K562 (cell line): ENCODE results near the gene OSBPL3. TPM values are rescaled to one million over a fixed set of nuclear protein-coding genes. Genes with fewer than 3 reads are reported as not detected.

ENCODE experiments used
- ATAC-seq: fragments of 200-7000 bp; cut with Tn5 transposase; 3 replicates; pipeline ENCODE4 v1.9.1; 2020; ENCODE audit warnings: moderate library complexity
- BruUV-seq: library from RNA; stranded (reverse); fragments of 400-500 nt; replicated peaks from 2 replicates; lab custom pipeline; 2021; lab: Mats Ljungman, UMichigan
- CTCF ChIA-PET: fragments of 300-600 bp; formaldehyde crosslinking; extraction: SDS; loops from one replicate; lab custom pipeline; 2021; ENCODE audit warnings: low intra/inter-chr PET ratio; lab: Yijun Ruan, JAX
- POLR2A ChIA-PET: fragments of 300-600, 350-650 bp; sonication (Branson Sonifier 250); formaldehyde crosslinking; extraction: SDS; loops from one replicate; lab custom pipeline; 2021; ENCODE audit warnings: antibody characterized with exemption, inconsistent platforms; lab: Yijun Ruan, JAX
- DNase-seq, 4 experiments: peaks; one replicate each; pipeline versions ENCODE4 v3.0.0 to v3.0.0-alpha.2; 2011 to 2018; ENCODE audit warnings: low spot score in 3 of 4, mixed read lengths in 3 of 4; ENCODE audit errors: extremely low read depth in 1 of 4
- FAIRE-seq: peaks from 2 replicates; lab custom pipeline; 2011; peaks lifted over from hg19 to GRCh38; lab: Jason Lieb, UNC
- H2AFZ ChIP-seq: 2 replicates; pipeline ENCODE4 v1.6.0; 2011; ENCODE audit warnings: low read depth, low read length, control low read depth, inconsistent platforms
- H3K27ac ChIP-seq: fragments of 200-600 bp; 3 replicates; pipeline ENCODE4 v1.8.0; 2011; ENCODE audit warnings: low read depth, mild to moderate bottlenecking, control low read depth, inconsistent platforms, low read length, moderate library complexity, mixed read lengths; ENCODE audit errors: extremely low read depth
- H3K27me3 ChIP-seq, 2 experiments: fragments of 300-600 bp in 1 of 2; 2 replicates in 1 of 2; 3 replicates in 1 of 2; pipeline versions ENCODE4 v1.6.0 to v1.8.0; 2011; ENCODE audit warnings: inconsistent platforms in 2 of 2, low read length in 2 of 2, mild to moderate bottlenecking in 1 of 2, mixed read lengths in 1 of 2, moderate library complexity in 1 of 2; ENCODE audit not compliant: control insufficient read depth in 2 of 2, insufficient read depth in 2 of 2
- H3K36me3 ChIP-seq: fragments of 300-600 bp; 3 replicates; pipeline ENCODE4 v1.8.0; 2011; ENCODE audit warnings: mild to moderate bottlenecking, low read length, inconsistent platforms; ENCODE audit not compliant: control insufficient read depth, insufficient read depth
- H3K4me1 ChIP-seq, 2 experiments: fragments of 200-600 bp in 1 of 2; replicated peaks in 1 of 2; 2 replicates in 1 of 2; 3 replicates in 1 of 2; pipeline versions ENCODE4 v1.5.1 to v1.8.0; 2011; ENCODE audit warnings: inconsistent platforms in 2 of 2, low read length in 2 of 2, mild to moderate bottlenecking in 1 of 2, mixed read lengths in 1 of 2, moderate library complexity in 1 of 2; ENCODE audit not compliant: control insufficient read depth in 2 of 2, insufficient read depth in 2 of 2
- H3K4me2 ChIP-seq: 2 replicates; pipeline ENCODE4 v1.6.1; 2011; ENCODE audit warnings: low read length, control low read depth, inconsistent platforms, mixed read lengths; ENCODE audit not compliant: insufficient read depth
- H3K4me3 ChIP-seq: fragments of 200-600 bp; sonication (generic), shearing (Covaris generic); 2 replicates; pipeline ENCODE4 v1.5.1; 2016; ENCODE audit warnings: control low read depth, inconsistent platforms
- H3K79me2 ChIP-seq: fragments of 200-600 bp; 3 replicates; pipeline ENCODE4 v1.8.0; 2011; ENCODE audit warnings: low read length, inconsistent platforms; ENCODE audit not compliant: control insufficient read depth, insufficient read depth
- H3K9ac ChIP-seq, 2 experiments: 2 replicates each; pipeline versions ENCODE4 v1.6.0 to v1.6.1; 2011; ENCODE audit warnings: low read depth in 2 of 2, low read length in 2 of 2, control low read depth in 1 of 2, inconsistent platforms in 1 of 2, mild to moderate bottlenecking in 1 of 2, mixed read lengths in 1 of 2; ENCODE audit not compliant: insufficient read depth in 1 of 2
- H3K9me1 ChIP-seq: one replicate; pipeline ENCODE4 v1.6.0; 2011; ENCODE audit warnings: inconsistent platforms, mild to moderate bottlenecking, low read length, moderate library complexity; ENCODE audit not compliant: control insufficient read depth, insufficient read depth
- H3K9me3 ChIP-seq: replicated peaks from 2 replicates; pipeline ENCODE4 v1.5.1; 2011; ENCODE audit warnings: low read depth, low read length, inconsistent platforms; ENCODE audit not compliant: control insufficient read depth, insufficient read depth
- H4K20me1 ChIP-seq: replicated peaks from 2 replicates; pipeline ENCODE4 v1.6.1; 2011; ENCODE audit warnings: low read length, inconsistent platforms, mixed read lengths; ENCODE audit not compliant: control insufficient read depth, insufficient read depth
- ASH1L ChIP-seq: fragments of 450-650 bp; IDR thresholded peaks from 2 replicates; pipeline ENCODE4 v1.6.1; 2018; ENCODE audit warnings: borderline replicate concordance, mild to moderate bottlenecking, low read depth; ENCODE audit not compliant: partially characterized antibody
- ETV5 ChIP-seq: sonication (generic); formaldehyde crosslinking; IDR thresholded peaks from 2 replicates; pipeline ENCODE4 v1.4.0; 2020; ENCODE audit warnings: low read depth, mild to moderate bottlenecking, missing genetic modification reagents
- MTA3 ChIP-seq: fragments of 450-650 bp; formaldehyde crosslinking; IDR thresholded peaks from 2 replicates; pipeline ENCODE4 v1.6.1; 2017; ENCODE audit warnings: mild to moderate bottlenecking, borderline replicate concordance
- RBBP5 ChIP-seq: fragments of 200-600 bp; sonication (generic); IDR thresholded peaks from 2 replicates; pipeline ENCODE4 v1.6.1; 2012; ENCODE audit warnings: borderline replicate concordance, mild to moderate bottlenecking, low read length, control low read depth, inconsistent platforms; ENCODE audit not compliant: insufficient read depth, poor library complexity, severe bottlenecking
- U2AF1 ChIP-seq: fragments of 200-400 bp; formaldehyde crosslinking; optimal IDR thresholded peaks from 2 replicates; pipeline ENCODE3; 2017; ENCODE audit warnings: mild to moderate bottlenecking, low read depth, low read length, moderate library complexity
- ZNF717 ChIP-seq: fragments of 250-450 bp; sonication (Bioruptor Pico); IDR thresholded peaks from 2 replicates; pipeline ENCODE4 v1.5.0; 2021
- ZNF830 ChIP-seq: fragments of 250-450 bp; sonication (Bioruptor Pico); IDR thresholded peaks from 2 replicates; pipeline ENCODE4 v1.5.0; 2021; ENCODE audit warnings: mild to moderate bottlenecking
- WGBS: fragments of 100-300 bp; shearing (Covaris generic); methylation state at CpG from one replicate; pipeline ENCODE4 v1.1.6; 2016; ENCODE audit warnings: low coverage, mixed read lengths; ENCODE audit not compliant: insufficient coverage; ENCODE audit errors: missing lambda C conversion rate; 5-methylcytosine and 5-hydroxymethylcytosine counted together
- in situ Hi-C: fragments of 300-500 bp; cut with MboI; formaldehyde crosslinking; loops from 4 replicates; pipeline ENCODE4 v1.15.0; 2018; ENCODE audit warnings: inconsistent platforms, mixed read lengths
- intact Hi-C: fragments of 100-400 bp; cut with micrococcal nuclease; formaldehyde crosslinking; loops from 2 replicates; pipeline ENCODE4 v1.14.2; 2022
- polyA plus RNA-seq, 8 experiments: library from polyadenylated mRNA; depleted of rRNA in 4 of 8; stranded (reverse) in 5 of 8; unstranded in 3 of 8; fragments of >200 nt; fragmentation: Nextera tagmentation in 2 of 8; fragmentation: Illumina TruSeq in 1 of 8; extraction: Ambion mirVana in 2 of 8; extraction: Trizol in 1 of 8; gene quantifications; 2 replicates each; pipeline versions ENCODE4 v1.2.1 to v1.2.3, GENCODE V29; 2011 to 2014; ENCODE audit warnings: inconsistent platforms in 1 of 8, missing spikeins in 1 of 8
- total RNA-seq, 7 experiments: library from RNA; depleted of rRNA in 6 of 7; stranded (reverse); fragments of >200 nt in 6 of 7; fragmentation: Illumina TruSeq in 2 of 7; extraction: Trizol in 2 of 7; gene quantifications; 2 replicates each; pipeline versions ENCODE4 v1.2.1 to v1.2.3, GENCODE V29; 2011 to 2021; ENCODE audit warnings: low replicate concordance in 1 of 7
- TF ChIP-seq, protein P1 (sequence below): fragments of 250-450 bp; sonication (Bioruptor Pico); IDR thresholded peaks from 2 replicates; pipeline ENCODE4 v1.9.0; 2021; ENCODE audit warnings: mild to moderate bottlenecking
- TF ChIP-seq, protein P2 (sequence below), 2 experiments: fragments of 450-650 bp; IDR thresholded peaks; 2 replicates each; pipeline ENCODE4 v1.6.1; 2018; ENCODE audit warnings: mild to moderate bottlenecking in 2 of 2, low read depth in 1 of 2; ENCODE audit not compliant: partially characterized antibody in 2 of 2
- TF ChIP-seq, protein P3 (sequence below): fragments of 150-350 bp; IDR thresholded peaks from 2 replicates; pipeline ENCODE4 v1.6.1; 2014; ENCODE audit warnings: low read depth, mild to moderate bottlenecking, low read length, borderline replicate concordance
- TF ChIP-seq, protein P4 (sequence below): sonication (generic); formaldehyde crosslinking; IDR thresholded peaks from 2 replicates; pipeline ENCODE4 v1.9.0; 2022; ENCODE audit warnings: mild to moderate bottlenecking, missing genetic modification reagents

OSBPL3 gene
- total and polyA plus RNA-seq, 9 of the 15 experiments (the other 6 are each of a cell fraction or from before 2014, with no cell fraction given): 4.8 to 37.2 (median 26.5) TPM

DNA sequence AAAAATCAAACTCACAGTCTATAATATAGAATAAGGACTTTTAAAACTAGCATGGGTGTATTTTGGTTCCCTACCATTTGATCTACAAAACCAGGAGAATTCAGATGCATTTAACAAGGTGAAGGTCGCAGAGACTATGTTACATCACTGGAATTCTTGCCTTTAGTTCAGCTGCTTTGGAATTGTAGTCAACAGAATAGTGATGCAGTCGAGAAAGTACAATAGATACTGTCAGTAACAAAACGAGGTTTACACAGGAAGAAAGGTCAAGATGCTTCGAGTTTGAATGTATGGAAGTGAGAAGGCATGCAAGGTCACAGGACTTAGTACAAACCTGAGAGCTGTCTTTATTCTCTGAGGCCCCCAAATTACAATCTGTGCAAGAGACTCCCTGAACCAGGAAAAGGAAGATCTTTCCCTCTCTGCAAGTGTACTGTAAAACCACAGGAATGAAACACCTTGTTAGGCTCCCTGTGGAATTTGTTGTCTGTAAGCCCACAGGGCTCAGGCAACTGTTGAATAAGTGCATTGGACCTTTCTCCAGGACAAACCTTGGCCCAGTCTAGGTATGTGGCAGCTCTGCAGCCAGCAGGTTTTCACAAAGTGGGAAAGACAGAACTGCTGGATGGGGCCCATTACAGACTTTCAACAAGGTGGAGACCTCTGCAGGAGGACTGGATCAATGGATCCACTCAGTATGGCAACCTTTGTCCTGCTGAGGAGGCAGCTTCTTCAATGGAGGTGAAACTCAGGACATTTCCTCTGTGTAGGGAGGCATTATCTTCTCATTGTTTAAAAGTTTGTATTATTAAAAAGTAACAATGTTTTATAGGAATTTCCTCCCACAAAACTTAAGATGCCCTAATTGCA is 121.6 kb downstream of the OSBPL3 start:
- WGBS: 77% methylated on average over 4 of the region's 4 CpGs
- Histone ChIP-seq H3K9ac (no peak overlapping the region), H3K79me2 (no peaks in the 10 kb centered on the region), H3K4me1 (peaks cover 4 to 6% of the 10 kb centered on the region in 2 experiments; a peak in 4 of 5 replicates), H3K4me2 (no peak overlapping the region), H3K27me3 (no peaks in the 10 kb centered on the region), H2AFZ (no peak overlapping the region), H3K9me3 (peaks cover 6% of the 10 kb centered on the region; the same call in 1 of the 2 replicates), H3K4me3 (no peak overlapping the region), H3K27ac (no peak overlapping the region), H3K36me3 (peaks cover 64% of the 10 kb centered on the region), H4K20me1 (no peaks in the 10 kb centered on the region), H3K9me1 (no peaks in the 10 kb centered on the region)
- DNase-seq (no peak), FAIRE-seq (no peak), ATAC-seq (no peak)
- in situ Hi-C loops: no loop called here
- TF ChIP-seq ETV5 (CRISPR knock-in tag) (no peak), MTA3 (no peak), U2AF1 (no peak), ASH1L (no peak), RBBP5 (no peak), ZNF717 (CRISPR knock-in tag) (no peak), ZNF830 (CRISPR knock-in tag) (no peak)
- TF ChIP-seq, protein P1, sequence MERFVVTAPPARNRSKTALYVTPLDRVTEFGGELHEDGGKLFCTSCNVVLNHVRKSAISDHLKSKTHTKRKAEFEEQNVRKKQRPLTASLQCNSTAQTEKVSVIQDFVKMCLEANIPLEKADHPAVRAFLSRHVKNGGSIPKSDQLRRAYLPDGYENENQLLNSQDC (CRISPR knock-in tag): no peak
- TF ChIP-seq, protein P2, sequence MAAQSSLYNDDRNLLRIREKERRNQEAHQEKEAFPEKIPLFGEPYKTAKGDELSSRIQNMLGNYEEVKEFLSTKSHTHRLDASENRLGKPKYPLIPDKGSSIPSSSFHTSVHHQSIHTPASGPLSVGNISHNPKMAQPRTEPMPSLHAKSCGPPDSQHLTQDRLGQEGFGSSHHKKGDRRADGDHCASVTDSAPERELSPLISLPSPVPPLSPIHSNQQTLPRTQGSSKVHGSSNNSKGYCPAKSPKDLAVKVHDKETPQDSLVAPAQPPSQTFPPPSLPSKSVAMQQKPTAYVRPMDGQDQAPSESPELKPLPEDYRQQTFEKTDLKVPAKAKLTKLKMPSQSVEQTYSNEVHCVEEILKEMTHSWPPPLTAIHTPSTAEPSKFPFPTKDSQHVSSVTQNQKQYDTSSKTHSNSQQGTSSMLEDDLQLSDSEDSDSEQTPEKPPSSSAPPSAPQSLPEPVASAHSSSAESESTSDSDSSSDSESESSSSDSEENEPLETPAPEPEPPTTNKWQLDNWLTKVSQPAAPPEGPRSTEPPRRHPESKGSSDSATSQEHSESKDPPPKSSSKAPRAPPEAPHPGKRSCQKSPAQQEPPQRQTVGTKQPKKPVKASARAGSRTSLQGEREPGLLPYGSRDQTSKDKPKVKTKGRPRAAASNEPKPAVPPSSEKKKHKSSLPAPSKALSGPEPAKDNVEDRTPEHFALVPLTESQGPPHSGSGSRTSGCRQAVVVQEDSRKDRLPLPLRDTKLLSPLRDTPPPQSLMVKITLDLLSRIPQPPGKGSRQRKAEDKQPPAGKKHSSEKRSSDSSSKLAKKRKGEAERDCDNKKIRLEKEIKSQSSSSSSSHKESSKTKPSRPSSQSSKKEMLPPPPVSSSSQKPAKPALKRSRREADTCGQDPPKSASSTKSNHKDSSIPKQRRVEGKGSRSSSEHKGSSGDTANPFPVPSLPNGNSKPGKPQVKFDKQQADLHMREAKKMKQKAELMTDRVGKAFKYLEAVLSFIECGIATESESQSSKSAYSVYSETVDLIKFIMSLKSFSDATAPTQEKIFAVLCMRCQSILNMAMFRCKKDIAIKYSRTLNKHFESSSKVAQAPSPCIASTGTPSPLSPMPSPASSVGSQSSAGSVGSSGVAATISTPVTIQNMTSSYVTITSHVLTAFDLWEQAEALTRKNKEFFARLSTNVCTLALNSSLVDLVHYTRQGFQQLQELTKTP (IDR thresholded peaks at IDR 0.05; ENCODE audit: low read depth in 1 of 2, partially characterized antibody in 2 of 2): no peak
- TF ChIP-seq, protein P3, sequence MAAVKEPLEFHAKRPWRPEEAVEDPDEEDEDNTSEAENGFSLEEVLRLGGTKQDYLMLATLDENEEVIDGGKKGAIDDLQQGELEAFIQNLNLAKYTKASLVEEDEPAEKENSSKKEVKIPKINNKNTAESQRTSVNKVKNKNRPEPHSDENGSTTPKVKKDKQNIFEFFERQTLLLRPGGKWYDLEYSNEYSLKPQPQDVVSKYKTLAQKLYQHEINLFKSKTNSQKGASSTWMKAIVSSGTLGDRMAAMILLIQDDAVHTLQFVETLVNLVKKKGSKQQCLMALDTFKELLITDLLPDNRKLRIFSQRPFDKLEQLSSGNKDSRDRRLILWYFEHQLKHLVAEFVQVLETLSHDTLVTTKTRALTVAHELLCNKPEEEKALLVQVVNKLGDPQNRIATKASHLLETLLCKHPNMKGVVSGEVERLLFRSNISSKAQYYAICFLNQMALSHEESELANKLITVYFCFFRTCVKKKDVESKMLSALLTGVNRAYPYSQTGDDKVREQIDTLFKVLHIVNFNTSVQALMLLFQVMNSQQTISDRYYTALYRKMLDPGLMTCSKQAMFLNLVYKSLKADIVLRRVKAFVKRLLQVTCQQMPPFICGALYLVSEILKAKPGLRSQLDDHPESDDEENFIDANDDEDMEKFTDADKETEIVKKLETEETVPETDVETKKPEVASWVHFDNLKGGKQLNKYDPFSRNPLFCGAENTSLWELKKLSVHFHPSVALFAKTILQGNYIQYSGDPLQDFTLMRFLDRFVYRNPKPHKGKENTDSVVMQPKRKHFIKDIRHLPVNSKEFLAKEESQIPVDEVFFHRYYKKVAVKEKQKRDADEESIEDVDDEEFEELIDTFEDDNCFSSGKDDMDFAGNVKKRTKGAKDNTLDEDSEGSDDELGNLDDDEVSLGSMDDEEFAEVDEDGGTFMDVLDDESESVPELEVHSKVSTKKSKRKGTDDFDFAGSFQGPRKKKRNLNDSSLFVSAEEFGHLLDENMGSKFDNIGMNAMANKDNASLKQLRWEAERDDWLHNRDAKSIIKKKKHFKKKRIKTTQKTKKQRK: no peak
- TF ChIP-seq, protein P4, sequence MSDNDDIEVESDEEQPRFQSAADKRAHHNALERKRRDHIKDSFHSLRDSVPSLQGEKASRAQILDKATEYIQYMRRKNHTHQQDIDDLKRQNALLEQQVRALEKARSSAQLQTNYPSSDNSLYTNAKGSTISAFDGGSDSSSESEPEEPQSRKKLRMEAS (CRISPR knock-in tag): no peak
- ChIA-PET CTCF (no interaction called here), POLR2A (no interaction called here)
- intact Hi-C loops: no loop called here
- no TSS peak for BruUV-seq
